ENCODE data around the gene ERBIN.

GRCh38 chr5:65948115-65948747 is 21.9 kb downstream of the ERBIN start:
- TF ChIP-seq L3MBTL2 (conservative IDR thresholded peaks at IDR 0.05) (no peak), TARDBP (IDR thresholded peaks at IDR 0.05) (no peak), FOXK2 (IDR thresholded peaks at IDR 0.05) (no peak)

All from HEK293T (cell line).